Hepatocyte (in vitro differentiated cells): ENCODE results near the gene PLVAP. TPM values are rescaled to one million over a fixed set of nuclear protein-coding genes. Genes with fewer than 3 reads are reported as not detected.
A peak's percentile ranks its signal among the peaks of the same experiment; 100 is the strongest.

ENCODE experiments used
- DNase-seq: peaks from one replicate; pipeline ENCODE4 v3.0.0-alpha.2; 2016; ENCODE audit warnings: low spot score
- H2AFZ ChIP-seq: fragments of 200-600 bp; sonication (generic); 2 replicates; pipeline ENCODE4 v1.6.0; 2016; ENCODE audit warnings: antibody characterized with exemption, mild to moderate bottlenecking
- H3K27ac ChIP-seq: fragments of 200-600 bp; sonication (generic); 2 replicates; pipeline ENCODE4 v1.5.1; 2016; ENCODE audit warnings: mild to moderate bottlenecking
- H3K27me3 ChIP-seq: fragments of 200-600 bp; sonication (generic); 2 replicates; pipeline ENCODE4 v1.6.1; 2016
- H3K36me3 ChIP-seq: fragments of 200-600 bp; sonication (generic); replicated peaks from 2 replicates; pipeline ENCODE4 v1.5.1; 2016; ENCODE audit warnings: low read depth; ENCODE audit not compliant: insufficient read depth
- H3K4me1 ChIP-seq: fragments of 200-600 bp; sonication (generic); 2 replicates; pipeline ENCODE4 v1.5.1; 2016; ENCODE audit warnings: mild to moderate bottlenecking, moderate library complexity; ENCODE audit not compliant: insufficient read depth
- H3K4me2 ChIP-seq: fragments of 200-600 bp; sonication (generic); 2 replicates; pipeline ENCODE4 v1.6.0; 2016
- H3K4me3 ChIP-seq: fragments of 200-600 bp; sonication (generic); 2 replicates; pipeline ENCODE4 v1.5.1; 2016; ENCODE audit warnings: mild to moderate bottlenecking
- H3K79me2 ChIP-seq: fragments of 200-600 bp; sonication (generic); 2 replicates; pipeline ENCODE4 v1.6.0; 2017; ENCODE audit warnings: mild to moderate bottlenecking
- H3K9me2 ChIP-seq: fragments of 200-600 bp; sonication (generic); replicated peaks from 2 replicates; pipeline ENCODE4 v1.6.0; 2017; ENCODE audit warnings: mild to moderate bottlenecking; ENCODE audit not compliant: insufficient read depth
- H3K9me3 ChIP-seq: fragments of 200-600 bp; sonication (generic); 2 replicates; pipeline ENCODE4 v1.5.1; 2016; ENCODE audit warnings: low read depth, mild to moderate bottlenecking
- H4K20me1 ChIP-seq: fragments of 200-600 bp; sonication (generic); 2 replicates; pipeline ENCODE4 v1.6.0; 2016; ENCODE audit warnings: mild to moderate bottlenecking; ENCODE audit not compliant: insufficient read depth, poor library complexity, severe bottlenecking
- EZH2 ChIP-seq: fragments of 200-600 bp; sonication (generic); IDR thresholded peaks from 2 replicates; pipeline ENCODE4 v1.6.1; 2016; ENCODE audit warnings: antibody characterized with exemption, mild to moderate bottlenecking, borderline replicate concordance
- EZH2phosphoT487 ChIP-seq: fragments of 200-600 bp; sonication (generic); IDR thresholded peaks from one replicate; pipeline ENCODE4 v1.6.1; 2018; ENCODE audit warnings: antibody characterized with exemption, mild to moderate bottlenecking, low read depth, moderate library complexity; ENCODE audit not compliant: unreplicated experiment, severe bottlenecking
- WGBS: methylation state at CpG from one replicate; pipeline ENCODE4 v1.1.6; 2016; ENCODE audit warnings: low lambda C conversion rate; ENCODE audit errors: missing lambda C conversion rate; 5-methylcytosine and 5-hydroxymethylcytosine counted together
- polyA plus RNA-seq: library from polyadenylated mRNA; unstranded; fragments of >200 nt; fragmentation: Nextera tagmentation; extraction: Ambion mirVana; gene quantifications from 2 replicates; pipeline ENCODE4 v1.2.1, GENCODE V29; 2016
- total RNA-seq: library from RNA; depleted of rRNA; stranded (reverse); fragments of >200 nt; gene quantifications from 2 replicates; pipeline ENCODE4 v1.2.3, GENCODE V29; 2014
- TF ChIP-seq, protein P1 (sequence below): fragments of 200-600 bp; sonication (generic); IDR thresholded peaks from 2 replicates; pipeline ENCODE4 v1.5.1; 2016; ENCODE audit warnings: antibody characterized with exemption, mild to moderate bottlenecking; ENCODE audit not compliant: poor library complexity

PLVAP gene
- total and polyA plus RNA-seq, 2 experiments from 2014 or later: 1.4 to 5.3 TPM

- no peaks in the 10 kb centered on the region for H3K9me2 ChIP-seq
- TF ChIP-seq EZH2phosphoT487 (no peak), EZH2 (no peak)
- TF ChIP-seq, protein P1, sequence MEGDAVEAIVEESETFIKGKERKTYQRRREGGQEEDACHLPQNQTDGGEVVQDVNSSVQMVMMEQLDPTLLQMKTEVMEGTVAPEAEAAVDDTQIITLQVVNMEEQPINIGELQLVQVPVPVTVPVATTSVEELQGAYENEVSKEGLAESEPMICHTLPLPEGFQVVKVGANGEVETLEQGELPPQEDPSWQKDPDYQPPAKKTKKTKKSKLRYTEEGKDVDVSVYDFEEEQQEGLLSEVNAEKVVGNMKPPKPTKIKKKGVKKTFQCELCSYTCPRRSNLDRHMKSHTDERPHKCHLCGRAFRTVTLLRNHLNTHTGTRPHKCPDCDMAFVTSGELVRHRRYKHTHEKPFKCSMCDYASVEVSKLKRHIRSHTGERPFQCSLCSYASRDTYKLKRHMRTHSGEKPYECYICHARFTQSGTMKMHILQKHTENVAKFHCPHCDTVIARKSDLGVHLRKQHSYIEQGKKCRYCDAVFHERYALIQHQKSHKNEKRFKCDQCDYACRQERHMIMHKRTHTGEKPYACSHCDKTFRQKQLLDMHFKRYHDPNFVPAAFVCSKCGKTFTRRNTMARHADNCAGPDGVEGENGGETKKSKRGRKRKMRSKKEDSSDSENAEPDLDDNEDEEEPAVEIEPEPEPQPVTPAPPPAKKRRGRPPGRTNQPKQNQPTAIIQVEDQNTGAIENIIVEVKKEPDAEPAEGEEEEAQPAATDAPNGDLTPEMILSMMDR: no peak
- H3K4me2 ChIP-seq: no peak overlapping the region
These were observed 37.9 kb downstream of the PLVAP start for GRCh38 chr19:17339088-17339741.

GRCh38 chr19:17338433-17339078, 38.6 kb downstream of the PLVAP start:
- H3K4me3 ChIP-seq: no peak overlapping the region
- peaks cover 17% of the 10 kb centered on the region for H3K79me2 ChIP-seq
- no peaks in the 10 kb centered on the region for H3K9me3 ChIP-seq
- no peaks in the 10 kb centered on the region for H4K20me1 ChIP-seq
- WGBS: 94% methylated on average over 30 of the region's 30 CpGs
- H3K27ac ChIP-seq: no peak overlapping the region
- peaks cover 16% of the 10 kb centered on the region for H3K4me1 ChIP-seq
- TF ChIP-seq, protein P1: no peak
- TF ChIP-seq EZH2 (no peak), EZH2phosphoT487 (no peak)
- H3K9me2 ChIP-seq: no peaks in the 10 kb centered on the region
- DNase-seq: no peak
- no peaks in the 10 kb centered on the region for H3K36me3 ChIP-seq
- no peak overlapping the region for H2AFZ ChIP-seq
- no peaks in the 10 kb centered on the region for H3K27me3 ChIP-seq
- peak overlapping the region; percentile 91 for H3K4me2 ChIP-seq

More at GRCh38 chr19:17339088-17339741, 37.9 kb downstream of the PLVAP start:
- 97% methylated on average over 25 of the region's 34 CpGs for WGBS
- H3K27me3 ChIP-seq: no peaks in the 10 kb centered on the region
- H3K27ac ChIP-seq: no peak overlapping the region
- H3K4me1 ChIP-seq: peaks cover 11% of the 10 kb centered on the region
- no peaks in the 10 kb centered on the region for H4K20me1 ChIP-seq
- DNase-seq: no peak
- no peaks in the 10 kb centered on the region for H3K9me3 ChIP-seq
- H3K36me3 ChIP-seq: no peaks in the 10 kb centered on the region
- H3K4me3 ChIP-seq: no peak overlapping the region
- H2AFZ ChIP-seq: no peak overlapping the region
- H3K79me2 ChIP-seq: peaks cover 12% of the 10 kb centered on the region

GRCh38 chr19:17337675-17338432, 39.3 kb downstream of the PLVAP start:
- peak overlapping the region; percentile 91 for H3K4me2 ChIP-seq
- H3K36me3 ChIP-seq: no peaks in the 10 kb centered on the region
- H3K4me1 ChIP-seq: peaks cover 16% of the 10 kb centered on the region
- no peaks in the 10 kb centered on the region for H3K27me3 ChIP-seq
- H3K9me3 ChIP-seq: no peaks in the 10 kb centered on the region
- no peaks in the 10 kb centered on the region for H4K20me1 ChIP-seq
- H3K9me2 ChIP-seq: no peaks in the 10 kb centered on the region
- peaks cover 17% of the 10 kb centered on the region for H3K79me2 ChIP-seq
- peak overlapping the region; percentile 33 for H3K4me3 ChIP-seq
- H2AFZ ChIP-seq: peak overlapping the region; percentile 51
- DNase-seq: no peak
- TF ChIP-seq EZH2phosphoT487: no peak
- TF ChIP-seq, protein P1: no peak
- TF ChIP-seq EZH2: no peak
- 13% methylated on average over 40 of the region's 50 CpGs for WGBS
- H3K27ac ChIP-seq: no peak overlapping the region
